ENCODE data around the gene IL21R.

GRCh38 chr16:27483624-27484023, 81.7 kb downstream of the IL21R start:
- TF ChIP-seq CTCF (IDR thresholded peaks at IDR 0.05), result no peak
- TF ChIP-seq POLR2A (IDR thresholded peaks at IDR 0.05), result no peak

All from heart left ventricle (tissue), 13 donors.